ENCODE measurements around the gene RASSF3.

RASSF3 gene

DNA sequence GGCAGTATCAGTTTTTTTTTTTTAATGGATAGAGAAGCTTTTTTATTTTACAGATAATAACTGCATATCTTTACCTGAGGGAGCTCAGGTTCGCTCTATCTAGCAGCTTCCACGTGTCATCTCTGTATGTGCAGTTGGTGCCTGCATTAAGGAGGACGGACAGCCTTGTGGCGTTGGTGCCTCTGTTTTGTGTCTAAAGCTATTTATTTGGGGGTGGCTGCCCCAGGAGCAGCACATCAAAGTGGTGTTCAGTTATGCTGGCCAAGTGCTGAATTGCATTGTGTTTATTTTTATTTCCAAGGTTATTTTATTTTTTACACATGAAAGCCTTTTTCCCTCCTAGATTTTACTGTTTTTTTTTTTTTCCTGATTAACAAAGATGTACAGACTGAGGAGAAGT is 59.7 kb downstream of the RASSF3 start:
- Histone ChIP-seq H3K4me1 (ENCODE audit: insufficient read depth, low read length, poor library complexity, severe bottlenecking) (peaks cover 86% of the 10 kb centered on the region), H3K27me3 (ENCODE audit: insufficient read depth, low read length, poor library complexity, severe bottlenecking) (no peaks in the 10 kb centered on the region), H2AFZ (ENCODE audit: low read length) (peak overlapping the region; percentile 49; the same call in 1 of the 2 replicates), H3K4me3 (ENCODE audit: low read length, poor library complexity, severe bottlenecking) (peak overlapping the region; percentile 73), H3K9me2 (replicated peaks; ENCODE audit: low read depth, low read length) (no peaks in the 10 kb centered on the region), H3K36me3 (ENCODE audit: insufficient read depth, low read length) (no peaks in the 10 kb centered on the region), H3K79me2 (ENCODE audit: insufficient read depth, low read length) (peaks cover 80% of the 10 kb centered on the region), H3F3A (ENCODE audit: low read depth) (peaks cover 8% of the 10 kb centered on the region), H3K9me3 (ENCODE audit: insufficient read depth, low read depth, low read length) (no peaks in the 10 kb centered on the region), H3K9ac (ENCODE audit: low read depth, low read length, poor library complexity, severe bottlenecking) (peak overlapping the region; percentile 69), H4K20me1 (ENCODE audit: insufficient read depth, low read length, poor library complexity, severe bottlenecking) (no peaks in the 10 kb centered on the region), H3K4me2 (ENCODE audit: low read depth, low read length, poor library complexity, severe bottlenecking) (peak overlapping the region; percentile 90)
- no peak for TF ChIP-seq EZH2phosphoT487 (IDR thresholded peaks at IDR 0.05; ENCODE audit: borderline replicate concordance)
- TF ChIP-seq, protein P1, sequence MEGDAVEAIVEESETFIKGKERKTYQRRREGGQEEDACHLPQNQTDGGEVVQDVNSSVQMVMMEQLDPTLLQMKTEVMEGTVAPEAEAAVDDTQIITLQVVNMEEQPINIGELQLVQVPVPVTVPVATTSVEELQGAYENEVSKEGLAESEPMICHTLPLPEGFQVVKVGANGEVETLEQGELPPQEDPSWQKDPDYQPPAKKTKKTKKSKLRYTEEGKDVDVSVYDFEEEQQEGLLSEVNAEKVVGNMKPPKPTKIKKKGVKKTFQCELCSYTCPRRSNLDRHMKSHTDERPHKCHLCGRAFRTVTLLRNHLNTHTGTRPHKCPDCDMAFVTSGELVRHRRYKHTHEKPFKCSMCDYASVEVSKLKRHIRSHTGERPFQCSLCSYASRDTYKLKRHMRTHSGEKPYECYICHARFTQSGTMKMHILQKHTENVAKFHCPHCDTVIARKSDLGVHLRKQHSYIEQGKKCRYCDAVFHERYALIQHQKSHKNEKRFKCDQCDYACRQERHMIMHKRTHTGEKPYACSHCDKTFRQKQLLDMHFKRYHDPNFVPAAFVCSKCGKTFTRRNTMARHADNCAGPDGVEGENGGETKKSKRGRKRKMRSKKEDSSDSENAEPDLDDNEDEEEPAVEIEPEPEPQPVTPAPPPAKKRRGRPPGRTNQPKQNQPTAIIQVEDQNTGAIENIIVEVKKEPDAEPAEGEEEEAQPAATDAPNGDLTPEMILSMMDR (conservative IDR thresholded peaks at IDR 0.05; ENCODE audit: low read length) = peak; percentile 28

DNA sequence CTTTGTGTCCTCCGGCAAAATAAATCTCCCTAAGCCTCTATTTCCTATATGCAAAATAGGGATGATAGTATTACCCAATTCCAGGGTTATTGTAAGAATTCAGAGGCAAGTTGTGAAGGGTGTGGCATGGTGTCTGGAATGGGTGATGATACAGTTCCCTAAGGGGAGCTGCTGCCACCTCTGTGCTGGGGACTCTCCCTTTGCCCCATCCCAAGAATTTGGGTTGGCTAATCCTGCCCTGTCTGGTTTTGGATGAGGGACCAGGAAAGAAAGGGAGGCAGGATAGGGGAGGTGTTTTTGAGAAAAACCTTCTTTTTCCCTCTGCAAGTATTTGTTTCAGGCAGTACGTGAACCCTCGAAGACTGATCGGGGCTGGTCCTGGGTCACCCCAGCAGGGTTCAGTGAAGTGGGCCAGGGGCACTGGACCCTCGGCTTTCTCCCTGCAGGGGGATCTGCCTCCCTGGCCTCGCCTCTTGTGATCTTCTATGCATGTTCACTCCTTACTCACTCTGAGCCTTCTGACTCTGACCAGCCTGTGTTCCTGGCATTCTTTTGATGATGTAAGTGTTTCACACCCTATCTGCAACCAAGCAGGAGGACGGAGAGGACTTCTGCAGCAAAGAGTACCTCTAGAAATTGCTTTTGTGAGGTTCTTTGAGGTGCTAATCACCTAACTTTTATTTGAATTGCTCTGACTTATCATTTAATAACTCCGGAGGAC is 60.8 kb downstream of the RASSF3 start:
- peak overlapping the region; percentile 90 for H3K4me2 ChIP-seq (ENCODE audit: low read depth, low read length, poor library complexity, severe bottlenecking)

DNA sequence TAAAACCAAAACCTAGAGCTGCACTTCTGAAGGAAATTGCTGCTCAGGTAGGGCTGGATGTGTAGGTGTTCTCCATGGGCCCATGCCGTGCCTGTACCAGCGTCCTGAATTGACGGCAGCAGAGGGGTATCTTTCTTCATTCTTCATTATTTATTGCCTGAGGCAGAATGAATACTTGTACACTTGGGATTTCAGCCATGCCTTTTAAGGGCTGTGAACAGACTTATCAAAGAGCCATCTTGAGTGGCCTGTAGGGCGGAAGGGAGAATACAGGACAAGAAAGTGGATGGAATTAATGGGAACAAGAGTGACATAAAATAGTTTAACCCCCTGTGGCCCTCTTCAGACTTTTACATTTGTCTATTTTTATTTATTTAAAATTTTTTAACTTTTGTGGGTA is 61.4 kb downstream of the RASSF3 start:
- H2AFZ ChIP-seq (ENCODE audit: low read length) = no peak overlapping the region
- peaks cover 73% of the 10 kb centered on the region for H3K4me1 ChIP-seq (ENCODE audit: insufficient read depth, low read length, poor library complexity, severe bottlenecking)
- H3K4me2 ChIP-seq (ENCODE audit: low read depth, low read length, poor library complexity, severe bottlenecking) = no peak overlapping the region
- H3K27me3 ChIP-seq (ENCODE audit: insufficient read depth, low read length, poor library complexity, severe bottlenecking) = no peaks in the 10 kb centered on the region
- no peak overlapping the region for H3K4me3 ChIP-seq (ENCODE audit: low read length, poor library complexity, severe bottlenecking)
- H3K9ac ChIP-seq (ENCODE audit: low read depth, low read length, poor library complexity, severe bottlenecking) = no peak overlapping the region
- H3F3A ChIP-seq (ENCODE audit: low read depth) = peaks cover 8% of the 10 kb centered on the region
- no peaks in the 10 kb centered on the region for H4K20me1 ChIP-seq (ENCODE audit: insufficient read depth, low read length, poor library complexity, severe bottlenecking)
- H3K9me2 ChIP-seq (replicated peaks; ENCODE audit: low read depth, low read length) = no peaks in the 10 kb centered on the region
- no peaks in the 10 kb centered on the region for H3K36me3 ChIP-seq (ENCODE audit: insufficient read depth, low read length)
- TF ChIP-seq EZH2phosphoT487 (IDR thresholded peaks at IDR 0.05; ENCODE audit: borderline replicate concordance) = no peak
- TF ChIP-seq, protein P1 (conservative IDR thresholded peaks at IDR 0.05; ENCODE audit: low read length) = no peak
- H3K9me3 ChIP-seq (ENCODE audit: insufficient read depth, low read depth, low read length) = no peaks in the 10 kb centered on the region
- H3K79me2 ChIP-seq (ENCODE audit: insufficient read depth, low read length) = peaks cover 77% of the 10 kb centered on the region

More for the DNA sequence above, 60.8 kb downstream of the RASSF3 start:
- no peak for TF ChIP-seq EZH2phosphoT487 (IDR thresholded peaks at IDR 0.05; ENCODE audit: borderline replicate concordance)
- TF ChIP-seq, protein P1 (conservative IDR thresholded peaks at IDR 0.05; ENCODE audit: low read length) = no peak
- Histone ChIP-seq H2AFZ (ENCODE audit: low read length) (no peak overlapping the region), H3K9me2 (replicated peaks; ENCODE audit: low read depth, low read length) (no peaks in the 10 kb centered on the region), H3K4me1 (ENCODE audit: insufficient read depth, low read length, poor library complexity, severe bottlenecking) (peaks cover 79% of the 10 kb centered on the region), H3K36me3 (ENCODE audit: insufficient read depth, low read length) (no peaks in the 10 kb centered on the region), H3K9me3 (ENCODE audit: insufficient read depth, low read depth, low read length) (no peaks in the 10 kb centered on the region), H3K27me3 (ENCODE audit: insufficient read depth, low read length, poor library complexity, severe bottlenecking) (no peaks in the 10 kb centered on the region), H3F3A (ENCODE audit: low read depth) (peaks cover 8% of the 10 kb centered on the region), H3K79me2 (ENCODE audit: insufficient read depth, low read length) (peaks cover 80% of the 10 kb centered on the region), H3K4me3 (ENCODE audit: low read length, poor library complexity, severe bottlenecking) (no peak overlapping the region), H3K9ac (ENCODE audit: low read depth, low read length, poor library complexity, severe bottlenecking) (peak overlapping the region; percentile 69), H4K20me1 (ENCODE audit: insufficient read depth, low read length, poor library complexity, severe bottlenecking) (no peaks in the 10 kb centered on the region)
